ENCODE results near the gene GLG1.

- TF ChIP-seq, protein P1, sequence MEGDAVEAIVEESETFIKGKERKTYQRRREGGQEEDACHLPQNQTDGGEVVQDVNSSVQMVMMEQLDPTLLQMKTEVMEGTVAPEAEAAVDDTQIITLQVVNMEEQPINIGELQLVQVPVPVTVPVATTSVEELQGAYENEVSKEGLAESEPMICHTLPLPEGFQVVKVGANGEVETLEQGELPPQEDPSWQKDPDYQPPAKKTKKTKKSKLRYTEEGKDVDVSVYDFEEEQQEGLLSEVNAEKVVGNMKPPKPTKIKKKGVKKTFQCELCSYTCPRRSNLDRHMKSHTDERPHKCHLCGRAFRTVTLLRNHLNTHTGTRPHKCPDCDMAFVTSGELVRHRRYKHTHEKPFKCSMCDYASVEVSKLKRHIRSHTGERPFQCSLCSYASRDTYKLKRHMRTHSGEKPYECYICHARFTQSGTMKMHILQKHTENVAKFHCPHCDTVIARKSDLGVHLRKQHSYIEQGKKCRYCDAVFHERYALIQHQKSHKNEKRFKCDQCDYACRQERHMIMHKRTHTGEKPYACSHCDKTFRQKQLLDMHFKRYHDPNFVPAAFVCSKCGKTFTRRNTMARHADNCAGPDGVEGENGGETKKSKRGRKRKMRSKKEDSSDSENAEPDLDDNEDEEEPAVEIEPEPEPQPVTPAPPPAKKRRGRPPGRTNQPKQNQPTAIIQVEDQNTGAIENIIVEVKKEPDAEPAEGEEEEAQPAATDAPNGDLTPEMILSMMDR (IDR thresholded peaks at IDR 0.05; ENCODE audit: poor library complexity, severe bottlenecking): no peak
- no peak for TF ChIP-seq SMC3 (conservative IDR thresholded peaks at IDR 0.05; ENCODE audit: poor library complexity)
- TF ChIP-seq TAF1 (IDR thresholded peaks at IDR 0.05; ENCODE audit: low read depth): no peak
- TF ChIP-seq POLR2AphosphoS5 (IDR thresholded peaks at IDR 0.05): no peak
- no peak for TF ChIP-seq RAD21 (conservative IDR thresholded peaks at IDR 0.05)
- TF ChIP-seq EP300 (conservative IDR thresholded peaks at IDR 0.05; ENCODE audit: poor library complexity, severe bottlenecking): no peak
- TF ChIP-seq EZH2 (IDR thresholded peaks at IDR 0.05; ENCODE audit: borderline replicate concordance, insufficient read depth, low read length, poor library complexity, severe bottlenecking): no peak
- TF ChIP-seq, protein P2, sequence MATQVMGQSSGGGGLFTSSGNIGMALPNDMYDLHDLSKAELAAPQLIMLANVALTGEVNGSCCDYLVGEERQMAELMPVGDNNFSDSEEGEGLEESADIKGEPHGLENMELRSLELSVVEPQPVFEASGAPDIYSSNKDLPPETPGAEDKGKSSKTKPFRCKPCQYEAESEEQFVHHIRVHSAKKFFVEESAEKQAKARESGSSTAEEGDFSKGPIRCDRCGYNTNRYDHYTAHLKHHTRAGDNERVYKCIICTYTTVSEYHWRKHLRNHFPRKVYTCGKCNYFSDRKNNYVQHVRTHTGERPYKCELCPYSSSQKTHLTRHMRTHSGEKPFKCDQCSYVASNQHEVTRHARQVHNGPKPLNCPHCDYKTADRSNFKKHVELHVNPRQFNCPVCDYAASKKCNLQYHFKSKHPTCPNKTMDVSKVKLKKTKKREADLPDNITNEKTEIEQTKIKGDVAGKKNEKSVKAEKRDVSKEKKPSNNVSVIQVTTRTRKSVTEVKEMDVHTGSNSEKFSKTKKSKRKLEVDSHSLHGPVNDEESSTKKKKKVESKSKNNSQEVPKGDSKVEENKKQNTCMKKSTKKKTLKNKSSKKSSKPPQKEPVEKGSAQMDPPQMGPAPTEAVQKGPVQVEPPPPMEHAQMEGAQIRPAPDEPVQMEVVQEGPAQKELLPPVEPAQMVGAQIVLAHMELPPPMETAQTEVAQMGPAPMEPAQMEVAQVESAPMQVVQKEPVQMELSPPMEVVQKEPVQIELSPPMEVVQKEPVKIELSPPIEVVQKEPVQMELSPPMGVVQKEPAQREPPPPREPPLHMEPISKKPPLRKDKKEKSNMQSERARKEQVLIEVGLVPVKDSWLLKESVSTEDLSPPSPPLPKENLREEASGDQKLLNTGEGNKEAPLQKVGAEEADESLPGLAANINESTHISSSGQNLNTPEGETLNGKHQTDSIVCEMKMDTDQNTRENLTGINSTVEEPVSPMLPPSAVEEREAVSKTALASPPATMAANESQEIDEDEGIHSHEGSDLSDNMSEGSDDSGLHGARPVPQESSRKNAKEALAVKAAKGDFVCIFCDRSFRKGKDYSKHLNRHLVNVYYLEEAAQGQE (IDR thresholded peaks at IDR 0.05; ENCODE audit: borderline replicate concordance): no peak
Observed at GRCh38 chr16:74607310-74607961, 522 bp upstream of the GLG1 start.

Measured in neural cell (in vitro differentiated cells).